ENCODE data around the gene LSM12.

The LSM12 gene

DNA sequence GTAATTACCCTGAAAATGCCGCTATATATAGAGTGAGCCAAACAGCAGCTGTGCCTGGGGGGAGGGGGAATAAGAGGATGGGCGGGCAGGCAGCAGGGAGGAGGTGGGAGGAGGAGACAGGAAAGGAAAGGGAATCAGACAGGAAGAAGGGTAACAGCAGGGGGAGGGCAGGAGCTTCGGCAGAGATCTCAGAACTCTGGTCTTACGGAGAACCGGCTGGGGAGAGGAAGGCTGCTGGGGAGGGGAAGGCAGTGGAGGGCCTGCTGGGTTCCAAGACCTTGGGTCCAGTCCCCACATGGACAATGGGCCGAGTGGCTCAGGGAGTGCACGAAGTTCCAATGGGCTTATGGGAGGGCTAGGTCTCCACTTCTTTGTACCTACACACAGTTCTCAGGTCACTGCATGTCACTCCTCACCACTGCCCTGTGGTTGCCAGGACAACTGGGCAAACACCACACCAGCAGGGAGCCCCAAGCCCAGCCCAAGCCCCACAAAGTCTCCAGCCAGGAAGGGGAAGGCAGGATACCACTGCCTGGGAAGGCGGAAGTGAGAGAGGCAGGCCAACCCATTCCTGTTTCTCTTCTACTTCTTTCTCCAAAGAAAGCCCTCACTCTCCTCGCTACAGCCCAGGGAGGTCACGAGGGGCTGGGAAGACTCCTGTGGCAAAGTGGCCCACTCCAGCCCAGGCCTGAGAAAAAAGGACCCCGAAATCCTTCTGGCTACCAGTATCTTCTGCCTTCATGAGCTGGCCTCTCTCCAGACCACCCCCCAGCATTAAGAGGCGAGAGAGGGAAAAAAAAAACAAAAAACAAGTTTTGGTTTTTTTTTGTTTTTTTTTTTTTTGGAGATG lies 29.4 kb upstream of the LSM12 start:
- DNase-seq (ENCODE audit: low spot score) = peak; percentile 91

DNA sequence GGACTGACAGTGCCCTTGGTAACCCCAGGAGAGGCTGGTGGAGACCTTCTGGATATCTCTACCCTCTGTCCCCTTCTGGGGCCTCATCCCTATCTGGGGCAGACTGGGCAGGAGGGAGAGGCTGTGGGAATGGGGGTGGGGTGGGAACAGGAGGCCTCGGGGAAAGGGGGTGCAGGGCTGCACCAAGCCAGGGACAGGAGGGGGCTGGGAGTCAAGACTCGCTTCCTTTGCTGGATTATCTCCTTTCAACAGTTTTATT lies 28.8 kb upstream of the LSM12 start:
- DNase-seq (ENCODE audit: low spot score) = no peak

GRCh38 chr17:44094701-44095387 lies 28.4 kb upstream of the LSM12 start:
- DNase-seq (ENCODE audit: low spot score) = no peak

- DNase-seq (ENCODE audit: low spot score) = no peak
These were observed 26.9 kb upstream of the LSM12 start for GRCh38 chr17:44093231-44093900.

DNA sequence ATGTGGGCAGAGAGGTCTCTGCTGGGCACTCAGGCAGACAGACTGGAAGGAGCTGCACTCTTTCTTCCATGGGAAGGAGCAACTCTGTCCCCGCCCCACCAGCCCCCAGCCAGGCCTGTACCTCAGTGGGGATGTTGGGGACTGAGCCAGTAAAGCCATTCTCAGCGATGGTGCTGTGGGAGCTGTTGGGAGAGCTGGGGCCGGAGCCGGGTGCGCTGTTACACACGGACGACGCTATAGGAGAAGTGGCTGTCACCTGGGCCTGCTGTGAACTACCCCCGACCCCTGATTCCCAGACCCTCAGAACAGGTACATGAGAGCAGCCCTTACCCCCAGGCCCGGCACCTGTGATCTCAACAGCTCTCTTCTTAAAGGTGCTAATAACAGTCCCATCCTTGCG lies 25.6 kb upstream of the LSM12 start:
- DNase-seq (ENCODE audit: low spot score) = no peak

DNA sequence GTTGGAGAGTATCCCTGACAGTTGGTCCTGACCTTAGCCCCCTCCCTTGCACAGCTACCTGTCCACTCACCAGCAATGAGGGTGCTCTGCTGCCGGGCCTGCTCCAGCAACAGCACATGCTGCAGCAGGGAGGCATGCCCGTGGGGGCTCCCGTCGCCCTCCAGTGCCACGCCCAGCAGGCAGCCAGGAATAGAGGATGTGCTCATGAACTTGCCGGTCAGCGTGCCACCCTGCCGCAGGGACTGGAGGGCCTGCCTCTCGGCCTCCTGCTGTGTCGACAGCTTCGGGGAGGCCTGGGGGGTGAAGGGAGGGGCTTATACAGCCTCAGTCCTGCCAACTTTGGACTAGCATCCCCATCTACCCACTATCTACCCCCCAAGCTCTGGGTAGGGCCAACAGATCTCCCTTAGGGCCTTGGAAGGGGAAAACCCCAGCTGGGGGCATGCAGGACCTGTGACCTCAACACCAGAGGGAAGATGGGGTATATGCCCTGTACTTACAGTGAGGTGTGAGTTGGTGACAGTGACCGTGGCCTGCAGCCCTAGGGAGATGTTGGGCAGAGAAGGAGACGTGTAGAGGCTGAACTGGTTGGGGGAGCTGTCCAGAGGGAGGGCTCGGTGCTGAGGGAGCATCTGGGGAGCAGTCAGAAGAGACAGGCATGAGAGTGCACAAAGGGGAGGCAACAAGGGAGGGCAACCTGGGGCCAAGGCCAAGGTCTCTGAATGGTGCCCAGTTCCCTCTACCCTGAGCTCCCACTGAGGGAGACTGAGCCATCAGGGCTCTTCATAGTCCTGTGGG lies 24.9 kb upstream of the LSM12 start:
- no peak for DNase-seq (ENCODE audit: low spot score)

DNA sequence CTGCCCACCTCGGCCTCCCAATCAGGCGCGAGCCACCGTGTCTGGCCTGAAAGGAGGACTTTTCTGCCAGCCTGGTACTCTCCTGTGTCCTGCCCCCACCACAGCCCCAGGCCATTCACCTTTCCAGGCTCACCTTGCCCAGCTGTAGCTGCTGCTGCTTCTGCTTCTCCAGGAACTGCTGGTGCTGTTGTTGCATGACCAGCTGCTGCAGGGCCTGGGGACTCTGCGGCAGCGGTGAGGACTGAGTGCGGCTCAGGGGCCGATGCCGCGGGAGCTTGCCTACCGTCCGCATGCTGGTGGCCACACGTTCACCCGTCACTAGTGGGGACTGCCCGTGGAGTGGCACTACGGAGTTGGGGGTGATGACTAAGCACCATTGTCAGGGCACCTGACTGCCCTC lies 21.8 kb upstream of the LSM12 start:
- no peak for DNase-seq (ENCODE audit: low spot score)

DNA sequence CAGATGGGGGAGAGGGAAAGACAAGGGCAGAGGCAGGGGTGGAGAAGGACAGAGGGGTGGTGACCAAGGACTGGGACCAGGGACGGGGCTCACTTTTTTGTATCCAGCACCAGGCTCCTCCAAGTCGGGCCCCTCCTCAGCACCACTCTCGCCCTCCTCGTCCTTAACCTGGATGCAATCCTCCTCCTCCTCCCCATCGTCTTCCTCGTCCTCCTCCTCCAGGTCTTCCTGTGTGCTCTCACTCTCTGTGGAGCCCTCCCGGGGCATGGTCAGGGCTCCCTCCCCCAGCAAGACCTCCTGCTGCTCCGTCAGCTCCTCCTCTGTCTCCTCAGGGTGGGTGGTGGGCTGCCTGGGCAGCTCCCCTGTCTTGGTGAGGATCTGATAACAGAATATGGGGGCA lies 20.8 kb upstream of the LSM12 start:
- DNase-seq (ENCODE audit: low spot score) = no peak

- DNase-seq (ENCODE audit: low spot score) = peak; percentile 67
These were observed 20.2 kb upstream of the LSM12 start for GRCh38 chr17:44086364-44087311.

DNA sequence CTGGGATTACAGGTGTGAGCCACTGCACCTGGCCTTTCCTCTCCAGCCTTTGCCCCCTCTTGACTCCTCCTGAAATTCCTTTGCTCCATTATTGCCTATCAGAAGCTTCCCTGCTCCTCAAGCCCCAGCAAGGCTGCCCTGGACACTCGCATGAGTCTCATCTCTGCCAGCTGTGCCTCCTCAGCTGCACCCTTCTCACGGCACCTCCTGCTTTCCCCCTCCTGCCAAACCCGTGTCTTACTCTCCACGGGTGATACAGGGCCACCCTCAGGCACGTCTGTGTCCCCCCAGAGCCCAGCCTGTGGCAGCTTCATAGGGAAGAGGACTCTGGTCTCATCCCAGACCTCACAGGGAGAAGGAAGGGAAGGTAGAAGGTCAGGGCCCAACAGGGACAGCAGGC lies 19.4 kb upstream of the LSM12 start:
- DNase-seq (ENCODE audit: low spot score) = no peak

- no peak for DNase-seq (ENCODE audit: low spot score)
These were observed 18.4 kb upstream of the LSM12 start for GRCh38 chr17:44084921-44085320.

- DNase-seq (ENCODE audit: low spot score) = no peak
These were observed 17.7 kb upstream of the LSM12 start for GRCh38 chr17:44084131-44084538.

DNA sequence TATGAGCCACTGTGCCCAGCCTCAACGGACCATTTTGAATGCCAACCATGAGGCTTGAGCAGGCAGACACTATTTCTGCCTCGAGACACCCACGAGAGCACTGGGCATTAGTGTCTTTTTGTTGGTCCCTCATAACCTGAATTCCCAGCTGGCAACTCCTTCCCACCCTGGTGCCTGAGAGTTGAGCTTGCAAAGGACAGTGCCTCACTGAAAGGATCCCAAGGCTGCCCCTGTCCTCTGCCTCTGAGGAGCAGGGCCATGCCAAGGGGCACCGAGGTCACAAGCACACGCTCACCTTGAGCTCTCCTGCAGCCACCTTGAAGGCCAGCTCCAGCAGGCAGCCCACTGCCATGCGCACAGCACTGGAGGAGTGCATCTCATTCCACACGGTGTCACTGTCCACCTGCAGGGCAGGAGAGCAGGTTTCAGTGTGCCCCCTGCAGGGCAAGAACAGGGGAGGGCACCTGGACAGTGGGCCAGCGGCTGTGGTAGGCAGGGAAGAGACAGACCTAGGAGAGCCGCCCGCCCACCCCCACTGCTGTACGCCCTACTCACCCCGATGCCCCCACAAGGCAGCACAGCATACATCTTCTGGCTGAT lies 16.9 kb upstream of the LSM12 start:
- no peak for DNase-seq (ENCODE audit: low spot score)

- DNase-seq (ENCODE audit: low spot score) = no peak
These were observed 15.9 kb upstream of the LSM12 start for GRCh38 chr17:44082256-44082927.

DNA sequence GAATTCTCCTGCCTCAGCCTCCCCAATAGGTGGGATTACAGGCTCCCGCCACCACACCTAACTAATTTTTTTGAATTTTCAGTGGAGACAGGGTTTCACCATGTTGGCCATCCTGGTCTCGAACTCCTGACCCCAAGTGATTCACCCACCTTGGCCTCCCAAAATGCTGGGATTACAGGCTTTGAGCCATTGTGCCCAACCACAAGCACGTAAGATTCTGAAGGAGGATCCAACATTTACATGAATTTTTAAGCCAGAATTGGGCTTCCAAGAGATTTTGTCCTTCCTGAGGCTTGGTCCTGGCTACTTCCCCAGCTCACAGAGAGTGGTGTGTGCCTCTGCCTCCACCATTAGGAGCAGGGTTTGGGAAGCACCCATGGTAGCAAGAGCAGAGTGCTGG lies 15.2 kb upstream of the LSM12 start:
- DNase-seq (ENCODE audit: low spot score) = no peak

- no peak for DNase-seq (ENCODE audit: low spot score)
These were observed 13.7 kb upstream of the LSM12 start for GRCh38 chr17:44079877-44080821.

- DNase-seq (ENCODE audit: low spot score) = no peak
These were observed 11.9 kb upstream of the LSM12 start for GRCh38 chr17:44078412-44078811.

DNA sequence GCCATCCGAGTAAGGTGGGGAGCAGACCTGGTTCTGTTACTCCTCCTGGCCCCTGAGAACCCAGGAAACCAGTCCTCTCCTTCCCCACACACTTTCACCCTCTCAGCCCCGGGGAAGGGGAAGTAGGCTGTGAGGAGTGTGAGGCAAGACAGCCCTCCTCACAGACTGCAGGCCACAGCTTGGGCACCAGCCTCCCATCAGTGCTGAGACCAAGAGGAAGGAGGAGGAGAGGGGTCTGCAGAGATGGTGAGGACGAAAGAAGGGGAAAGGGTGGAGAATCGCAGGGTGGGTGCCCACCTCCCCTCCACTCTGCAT lies 11.1 kb upstream of the LSM12 start:
- no peak for DNase-seq (ENCODE audit: low spot score)
